Tongue (tissue), 2 donors: ENCODE data around the gene ATP1A2. TPM values are rescaled to one million over a fixed set of nuclear protein-coding genes. Genes with fewer than 3 reads are reported as not detected.
"Not testable (repeated sequence)": the region's sequence is repeated elsewhere in the genome, so short reads cannot be mapped to it uniquely, and the experiment has no call there.

ENCODE experiments used
- DNase-seq: peaks from one replicate; pipeline ENCODE4 v3.0.0-alpha.2; 2015
- total RNA-seq: library from RNA; depleted of rRNA; stranded (reverse); fragments of >200 nt; gene quantifications from one replicate; pipeline ENCODE4 v1.2.3, GENCODE V29; 2014

ATP1A2 gene
- total RNA-seq, 1 donor from 2014 or later: 144 TPM

DNA sequence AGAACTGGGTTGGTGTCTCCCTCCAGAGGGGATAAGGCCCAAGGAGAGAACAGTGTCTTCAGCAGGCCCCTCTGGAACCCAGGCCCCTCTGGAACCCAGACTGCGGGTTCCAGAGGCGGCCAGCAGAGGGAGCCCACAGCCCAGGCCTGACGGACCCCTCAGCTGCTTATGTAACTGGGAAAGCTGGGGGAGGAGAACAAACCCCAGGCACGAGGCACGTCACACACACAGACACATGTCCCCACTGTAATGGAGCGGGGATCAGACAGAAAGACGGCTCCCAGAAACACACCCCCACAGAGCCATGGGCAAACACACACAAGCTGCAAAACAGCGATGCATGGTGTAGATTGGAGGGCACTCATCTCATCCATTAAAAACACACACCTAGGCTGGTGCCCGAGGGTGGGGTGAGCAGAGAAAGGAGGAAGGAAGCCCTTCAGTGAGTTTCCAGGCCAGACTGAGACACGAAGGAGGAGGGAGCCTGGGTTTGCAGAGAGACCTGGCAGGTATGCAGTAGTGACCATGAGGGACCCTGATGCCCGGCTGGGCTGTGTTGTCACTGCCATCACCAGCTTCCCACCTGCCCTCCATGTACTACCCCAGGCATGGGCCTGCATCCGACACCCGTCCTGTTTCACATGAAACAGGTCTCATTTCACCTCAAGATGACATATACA, 14.4 kb upstream of the ATP1A2 start:
- peak; percentile 91 for DNase-seq

GRCh38 chr1:160101717-160102522, 13.6 kb upstream of the ATP1A2 start:
- no peak for DNase-seq

DNA sequence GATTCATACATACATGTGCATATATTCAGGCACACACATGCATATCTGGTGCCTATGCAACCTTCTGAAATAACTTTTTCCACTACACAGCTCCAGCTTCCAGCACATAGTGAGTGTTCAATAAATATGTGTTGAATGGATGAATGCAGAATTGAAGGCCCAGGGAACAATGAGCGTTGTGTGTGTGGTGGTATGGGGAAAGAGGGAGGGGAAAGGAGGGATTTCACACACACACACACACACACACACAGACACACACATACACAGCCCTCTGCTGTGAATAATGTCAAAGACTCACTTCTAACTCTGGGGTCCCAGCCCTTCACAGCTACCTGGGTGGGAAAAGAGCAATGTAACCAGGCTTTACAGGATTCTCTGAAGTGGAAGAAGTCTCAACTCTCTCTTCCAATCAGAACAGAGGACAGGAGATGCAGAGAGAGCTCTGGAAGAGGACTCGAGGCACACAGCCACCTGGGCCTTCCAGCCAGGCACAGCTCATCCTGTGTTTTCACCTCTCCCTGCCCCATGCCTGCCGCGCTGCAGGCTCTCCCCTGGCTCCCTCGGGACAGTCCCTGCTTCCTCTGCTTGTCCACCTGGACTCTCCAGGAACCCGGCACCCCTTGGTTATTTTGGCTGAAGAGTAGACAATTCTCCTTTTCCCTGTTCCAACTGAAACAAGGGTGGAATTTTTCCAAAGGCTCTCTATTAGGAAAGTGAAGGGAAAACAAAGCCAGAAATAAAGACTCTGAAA, 11.7 kb upstream of the ATP1A2 start:
- DNase-seq: peak; percentile 77

- DNase-seq: no peak
Measured at GRCh38 chr1:160104486-160104885, 11.1 kb upstream of the ATP1A2 start.

GRCh38 chr1:160105155-160105554, 10.4 kb upstream of the ATP1A2 start:
- DNase-seq: no peak

DNA sequence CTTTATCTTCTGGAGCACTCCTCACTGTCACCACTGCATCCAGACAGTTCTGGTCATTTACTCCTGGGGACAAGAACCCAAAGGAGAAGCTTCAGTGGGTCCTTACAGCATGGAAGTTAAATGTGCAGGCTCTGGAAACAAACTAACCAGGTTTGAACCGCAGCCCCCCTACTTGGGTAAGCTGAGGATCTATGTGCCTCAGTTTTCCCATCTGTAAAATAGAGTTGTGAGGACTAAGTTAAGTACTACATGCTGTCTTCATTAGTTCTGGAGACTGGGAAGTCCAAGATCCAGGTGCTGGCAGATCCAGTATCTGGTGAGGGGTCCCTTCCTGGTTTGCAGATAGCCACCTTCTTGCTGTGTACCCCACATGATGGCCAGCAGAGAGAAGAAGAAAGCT, 8.0 kb upstream of the ATP1A2 start:
- no peak for DNase-seq

GRCh38 chr1:160108888-160109662, 6.5 kb upstream of the ATP1A2 start:
- peak; percentile 73 for DNase-seq

GRCh38 chr1:160109686-160110085, 5.9 kb upstream of the ATP1A2 start:
- no peak for DNase-seq

GRCh38 chr1:160111462-160111861, 4.1 kb upstream of the ATP1A2 start:
- DNase-seq: not testable (repeated sequence)

DNA sequence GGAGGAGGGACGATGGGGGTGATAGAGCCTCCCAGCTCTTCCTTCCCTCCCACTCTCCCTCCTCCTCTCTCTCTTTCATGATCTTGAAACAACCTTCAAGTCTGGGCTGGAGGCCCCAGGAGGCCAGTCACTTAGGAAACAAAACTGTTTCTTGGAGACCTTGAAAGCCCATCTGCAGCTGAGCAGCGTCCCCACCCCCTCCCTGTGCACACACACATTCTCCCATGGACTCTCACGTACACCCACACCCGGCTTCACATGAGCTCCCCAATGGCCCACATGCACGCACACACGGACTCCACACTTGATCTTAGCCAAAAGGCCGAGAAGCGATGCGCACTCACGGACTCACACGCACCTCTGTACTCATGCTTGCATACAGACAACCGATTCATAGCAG, 3.2 kb upstream of the ATP1A2 start:
- peak; percentile 83 for DNase-seq

DNA sequence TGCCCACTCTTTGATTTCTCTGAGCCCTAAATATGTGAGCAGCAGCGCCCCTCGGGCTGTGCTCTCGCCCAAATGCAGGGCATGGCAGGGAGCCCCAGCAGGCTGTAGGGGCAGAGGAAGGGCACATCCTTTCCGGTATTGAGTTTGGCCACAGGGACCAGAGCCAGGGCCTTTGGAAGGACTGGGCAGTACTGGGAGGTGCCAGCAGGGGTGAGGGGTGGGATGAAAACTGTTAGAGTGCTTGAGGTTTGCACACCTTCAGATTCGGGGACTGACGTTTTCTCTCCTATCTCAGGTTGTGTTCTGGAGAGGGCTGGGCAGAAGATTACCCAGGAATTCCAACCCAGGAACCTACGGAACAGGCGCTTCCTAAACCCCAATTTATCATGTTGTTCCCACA, 2.2 kb upstream of the ATP1A2 start:
- no peak for DNase-seq

DNA sequence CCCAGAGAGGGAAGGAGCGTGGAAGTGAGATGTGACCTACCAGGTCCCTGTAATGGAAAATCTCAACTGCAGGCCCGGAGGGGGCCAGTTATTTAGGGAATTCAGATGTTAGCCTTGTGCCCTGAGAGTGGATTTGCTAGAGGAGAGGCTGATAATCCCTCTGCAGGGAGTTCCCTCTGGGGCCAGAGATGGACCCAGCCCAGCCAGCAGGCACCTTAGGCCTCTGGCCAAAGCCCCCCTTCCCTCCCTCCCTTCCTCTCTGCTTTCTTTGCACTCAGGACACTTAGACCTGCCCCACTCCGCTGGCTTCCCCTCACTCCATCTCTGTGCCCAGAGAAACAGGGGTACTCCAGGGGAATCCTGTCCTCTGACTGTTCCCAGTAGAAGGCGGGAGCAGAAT, 1.5 kb upstream of the ATP1A2 start:
- peak; percentile 54 for DNase-seq

DNA sequence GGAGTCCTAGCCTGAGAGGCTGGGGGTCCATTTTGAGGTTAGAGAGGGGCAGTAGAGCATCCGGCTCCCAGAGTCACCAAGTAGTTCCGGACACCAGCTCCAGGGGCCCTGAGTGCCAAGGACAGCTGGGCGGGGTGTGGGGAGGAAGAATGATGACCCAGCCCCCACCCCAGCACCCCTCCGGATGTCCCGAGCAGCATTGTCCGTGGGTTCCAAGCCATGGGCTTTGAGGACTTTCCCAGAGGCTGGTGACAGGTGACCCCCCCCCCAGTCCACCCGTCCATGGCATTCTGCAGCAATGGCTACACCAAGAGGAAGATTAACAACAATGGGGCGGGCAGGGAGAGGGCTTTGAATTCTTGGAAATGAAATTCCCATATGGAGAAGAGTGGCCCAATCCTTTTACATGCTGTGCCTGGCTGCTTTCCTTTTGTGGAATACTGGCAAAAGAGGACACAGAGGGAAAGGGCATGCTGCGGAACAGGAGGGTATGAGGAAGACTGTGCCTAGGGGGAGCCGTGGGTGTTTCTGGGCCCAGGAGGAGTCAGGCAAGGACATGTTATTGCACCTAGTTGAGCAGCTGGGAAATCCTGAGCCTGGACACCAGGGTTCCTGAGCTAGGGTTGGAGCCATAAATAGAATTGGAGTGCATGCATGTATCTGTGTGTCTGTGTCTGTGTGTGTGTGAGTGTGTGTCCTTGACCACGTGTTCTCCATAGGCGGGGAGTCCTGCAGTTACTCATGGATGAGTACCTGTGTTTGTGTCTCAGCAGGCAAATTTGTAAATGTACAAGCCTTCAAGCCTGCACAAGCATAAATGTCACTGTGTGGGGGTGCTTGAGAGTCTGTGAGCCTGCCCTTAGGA, 956 bp downstream of the ATP1A2 start:
- DNase-seq: peak; percentile 76

- DNase-seq: no peak
Measured at GRCh38 chr1:160117300-160117699, 1.7 kb downstream of the ATP1A2 start.

GRCh38 chr1:160117709-160118183, 2.2 kb downstream of the ATP1A2 start:
- peak; percentile 86 for DNase-seq

- DNase-seq: no peak
Measured at GRCh38 chr1:160118928-160119327, 3.4 kb downstream of the ATP1A2 start.

- no peak for DNase-seq
Measured at GRCh38 chr1:160120797-160121196, 5.2 kb downstream of the ATP1A2 start.

DNA sequence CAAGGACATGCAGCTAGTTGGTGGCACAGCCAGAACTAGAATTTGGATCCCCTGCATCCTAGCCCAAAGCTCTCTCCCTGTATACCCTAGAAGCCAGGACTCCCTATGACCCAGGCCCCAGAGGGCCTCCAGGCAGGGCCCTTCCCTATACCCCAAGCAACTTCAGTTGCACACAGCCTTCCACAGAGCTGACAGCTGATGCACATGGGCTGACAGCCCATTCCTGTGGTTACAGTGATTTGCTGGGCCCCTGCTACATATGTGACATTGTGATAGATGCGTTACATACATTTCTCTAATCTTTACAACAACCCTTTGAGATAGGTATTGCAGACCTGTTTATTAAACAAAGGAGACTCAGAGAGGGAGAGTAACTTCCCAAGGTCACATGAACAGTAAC, 5.8 kb downstream of the ATP1A2 start:
- no peak for DNase-seq

DNA sequence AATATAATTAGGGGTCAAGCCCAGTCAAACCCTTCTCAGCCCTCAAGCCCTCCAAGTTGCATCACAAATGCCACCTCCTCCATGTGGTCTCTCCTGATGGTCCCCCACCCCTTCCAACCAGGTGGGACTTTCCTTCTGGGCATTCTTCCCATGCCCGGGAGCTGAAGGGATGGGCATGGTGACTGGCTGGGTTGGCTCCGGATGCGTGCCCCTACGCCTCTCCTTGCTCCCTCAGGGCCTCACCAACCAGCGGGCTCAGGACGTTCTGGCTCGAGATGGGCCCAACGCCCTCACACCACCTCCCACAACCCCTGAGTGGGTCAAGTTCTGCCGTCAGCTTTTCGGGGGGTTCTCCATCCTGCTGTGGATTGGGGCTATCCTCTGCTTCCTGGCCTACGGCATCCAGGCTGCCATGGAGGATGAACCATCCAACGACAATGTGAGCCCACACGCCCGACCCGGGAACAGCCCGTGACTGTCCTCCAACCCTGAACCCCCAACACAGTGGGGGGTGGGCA, 7.5 kb downstream of the ATP1A2 start:
- no peak for DNase-seq

DNA sequence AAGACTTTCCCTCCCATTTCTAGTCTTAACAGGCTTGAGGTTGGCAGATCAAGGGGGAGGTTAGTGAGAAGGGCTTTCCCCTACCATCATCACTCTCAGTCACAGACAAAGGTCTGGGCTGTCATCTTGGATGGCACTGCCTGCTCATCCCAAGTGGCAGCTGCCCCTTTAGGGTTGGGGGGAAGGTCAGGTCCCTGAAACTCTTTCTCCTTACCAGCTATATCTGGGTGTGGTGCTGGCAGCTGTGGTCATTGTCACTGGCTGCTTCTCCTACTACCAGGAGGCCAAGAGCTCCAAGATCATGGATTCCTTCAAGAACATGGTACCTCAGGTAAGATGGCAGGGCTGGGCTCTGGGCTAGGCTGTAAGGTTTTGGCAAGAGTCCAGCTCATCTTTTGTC, 8.2 kb downstream of the ATP1A2 start:
- no peak for DNase-seq
